SK-N-MC (cell line): ENCODE results near the gene ANKRD33.

Experiments used
- EZH2 ChIP-seq: fragments of 200-600 bp; sonication (generic); IDR thresholded peaks from one replicate; pipeline ENCODE4 v1.6.1; 2017; ENCODE audit warnings: antibody characterized with exemption
- POLR2AphosphoS5 ChIP-seq: IDR thresholded peaks from 2 replicates; pipeline ENCODE4 v1.6.1; 2012; ENCODE audit warnings: mild to moderate bottlenecking, low read depth, low read length, borderline replicate concordance

GRCh38 chr12:51917041-51917590, 29.2 kb downstream of the ANKRD33 start:
- TF ChIP-seq EZH2 (no peak), POLR2AphosphoS5 (no peak)
